ENCODE measurements around the gene EEA1. TPM values are rescaled to one million over a fixed set of nuclear protein-coding genes. Genes with fewer than 3 reads are reported as not detected.

EEA1 gene
- total RNA-seq, 4 donors from 2014 or later: 11.6 to 25.4 (median 21.7) TPM

DNA sequence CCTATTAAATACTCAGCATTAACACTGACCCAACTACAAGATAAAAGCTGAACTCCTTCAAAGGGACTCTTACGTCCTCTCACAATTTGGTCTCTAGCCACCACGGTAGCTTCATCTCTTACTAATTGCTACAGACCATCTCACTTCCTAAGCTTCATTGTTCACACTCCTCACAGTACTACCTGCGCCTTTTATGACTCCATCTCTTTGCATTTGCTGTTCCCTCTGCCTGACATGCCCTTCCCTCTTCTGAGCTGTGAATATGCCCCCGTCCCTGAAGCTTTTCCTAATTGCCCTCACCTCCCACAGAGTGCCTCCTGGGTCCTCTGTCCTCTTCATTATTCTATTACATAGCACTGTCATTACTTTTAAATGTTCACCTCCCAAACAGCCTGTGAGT is 2.5 kb downstream of the EEA1 start:
- Histone ChIP-seq H3K27me3 (no peaks in the 10 kb centered on the region), H3K4me1 (peaks cover 20 to 45% (median 24%) of the 10 kb centered on the region in 4 donors), H3K36me3 (no peaks in the 10 kb centered on the region), H3K27ac (peak overlapping the region; percentile 99 to 100 (median 100)), H3K9me3 (no peaks in the 10 kb centered on the region), H3K4me3 (no peak overlapping the region)
- DNase-seq: no peak
- 65 to 82% methylated on average over 4 of the region's 4 CpGs for WGBS, 2 donors (ENCODE audit: low coverage in 1 of 2)
- no peak for TF ChIP-seq EP300 (IDR thresholded peaks at IDR 0.05; ENCODE audit: low read depth)
- in situ Hi-C loops (cut with MboI; ENCODE audit: low pct_ligation_motif_present in 1 of 4, low pct_unique_long_range_greater_than_20kb in 1 of 4, low sequenced_read_pairs in 3 of 4): no loop called here
- intact Hi-C loops (cut with DNase I; ENCODE audit: low total_unique reads): no loop called here

DNA sequence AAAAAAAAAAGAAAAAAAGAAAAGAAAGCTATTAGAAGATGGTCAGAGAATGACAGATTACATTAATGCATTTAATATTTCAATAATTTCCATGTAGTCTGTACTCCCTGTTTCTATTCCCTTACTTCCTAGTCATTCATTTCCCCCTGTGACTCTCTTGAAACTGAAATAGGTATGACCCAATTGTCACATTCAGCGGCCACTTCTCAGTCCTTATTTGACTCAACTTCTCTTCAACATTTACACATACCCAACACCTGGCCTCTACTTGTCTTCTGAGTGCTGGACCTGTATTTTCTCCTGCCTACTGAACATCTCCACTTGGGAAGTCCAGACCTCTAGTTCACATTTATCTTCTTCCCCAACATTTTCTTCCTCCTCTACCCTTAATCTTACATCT is 7.2 kb downstream of the EEA1 start:
- 68 to 71% methylated on average over 1 of the region's 1 CpG for WGBS, 2 donors (ENCODE audit: low coverage in 1 of 2)
- H3K27me3 ChIP-seq: no peaks in the 10 kb centered on the region
- DNase-seq: no peak
- H3K36me3 ChIP-seq: no peaks in the 10 kb centered on the region
- TF ChIP-seq POLR2A (IDR thresholded peaks at IDR 0.05): no peak
- TF ChIP-seq, protein P1, sequence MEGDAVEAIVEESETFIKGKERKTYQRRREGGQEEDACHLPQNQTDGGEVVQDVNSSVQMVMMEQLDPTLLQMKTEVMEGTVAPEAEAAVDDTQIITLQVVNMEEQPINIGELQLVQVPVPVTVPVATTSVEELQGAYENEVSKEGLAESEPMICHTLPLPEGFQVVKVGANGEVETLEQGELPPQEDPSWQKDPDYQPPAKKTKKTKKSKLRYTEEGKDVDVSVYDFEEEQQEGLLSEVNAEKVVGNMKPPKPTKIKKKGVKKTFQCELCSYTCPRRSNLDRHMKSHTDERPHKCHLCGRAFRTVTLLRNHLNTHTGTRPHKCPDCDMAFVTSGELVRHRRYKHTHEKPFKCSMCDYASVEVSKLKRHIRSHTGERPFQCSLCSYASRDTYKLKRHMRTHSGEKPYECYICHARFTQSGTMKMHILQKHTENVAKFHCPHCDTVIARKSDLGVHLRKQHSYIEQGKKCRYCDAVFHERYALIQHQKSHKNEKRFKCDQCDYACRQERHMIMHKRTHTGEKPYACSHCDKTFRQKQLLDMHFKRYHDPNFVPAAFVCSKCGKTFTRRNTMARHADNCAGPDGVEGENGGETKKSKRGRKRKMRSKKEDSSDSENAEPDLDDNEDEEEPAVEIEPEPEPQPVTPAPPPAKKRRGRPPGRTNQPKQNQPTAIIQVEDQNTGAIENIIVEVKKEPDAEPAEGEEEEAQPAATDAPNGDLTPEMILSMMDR (IDR thresholded peaks at IDR 0.05): no peak
- no peak for TF ChIP-seq EP300 (IDR thresholded peaks at IDR 0.05; ENCODE audit: low read depth)
- TF ChIP-seq POLR2AphosphoS5 (IDR thresholded peaks at IDR 0.05): no peak
- H3K9me3 ChIP-seq: no peaks in the 10 kb centered on the region
- in situ Hi-C loops (cut with MboI; ENCODE audit: low pct_ligation_motif_present in 1 of 4, low pct_unique_long_range_greater_than_20kb in 1 of 4, low sequenced_read_pairs in 3 of 4): no loop called here
- no peak overlapping the region for H3K27ac ChIP-seq
- no peak overlapping the region for H3K4me3 ChIP-seq
- intact Hi-C loops (cut with DNase I; ENCODE audit: low total_unique reads): no loop called here
- peaks cover 5 to 19% (median 9%) of the 10 kb centered on the region in 4 donors for H3K4me1 ChIP-seq

DNA sequence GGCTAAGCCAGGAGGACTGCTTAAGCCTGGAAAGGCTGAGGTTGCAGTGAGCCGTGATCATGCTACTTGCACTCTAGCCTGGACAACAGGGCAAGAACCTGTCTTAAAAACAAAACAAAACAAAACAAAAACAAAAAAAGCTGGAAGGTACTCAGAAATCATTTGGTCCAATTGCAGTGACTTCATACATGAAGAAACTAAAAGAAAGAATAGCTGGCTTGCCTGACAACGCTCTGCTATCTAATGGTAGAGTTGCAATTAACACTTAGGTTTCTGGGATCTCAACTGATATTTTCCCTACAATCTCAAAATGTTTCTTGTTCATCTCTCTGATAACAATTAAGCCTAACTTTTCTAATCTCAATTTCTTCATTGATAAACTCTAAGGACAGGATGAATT is 13.7 kb downstream of the EEA1 start:
- TF ChIP-seq EP300 (IDR thresholded peaks at IDR 0.05; ENCODE audit: low read depth): no peak
- no peak for TF ChIP-seq POLR2AphosphoS5 (IDR thresholded peaks at IDR 0.05)
- TF ChIP-seq POLR2A (IDR thresholded peaks at IDR 0.05): no peak
- TF ChIP-seq, protein P1 (IDR thresholded peaks at IDR 0.05): no peak
- in situ Hi-C loops (cut with MboI; ENCODE audit: low pct_ligation_motif_present in 1 of 4, low pct_unique_long_range_greater_than_20kb in 1 of 4, low sequenced_read_pairs in 3 of 4) (no loop called here), intact Hi-C loops (cut with DNase I; ENCODE audit: low total_unique reads) (no loop called here)
- DNase-seq: no peak
- no peaks in the 10 kb centered on the region for H3K27me3 ChIP-seq
- no peak overlapping the region for H3K4me3 ChIP-seq
- H3K27ac ChIP-seq: no peak overlapping the region
- no peaks in the 10 kb centered on the region for H3K36me3 ChIP-seq
- WGBS, 2 donors (ENCODE audit: low coverage in 1 of 2): 84 to 86% methylated on average over 2 of the region's 2 CpGs
- H3K9me3 ChIP-seq: no peaks in the 10 kb centered on the region
- peaks cover 0 to 15% (median 8%) of the 10 kb centered on the region in 4 donors for H3K4me1 ChIP-seq

DNA sequence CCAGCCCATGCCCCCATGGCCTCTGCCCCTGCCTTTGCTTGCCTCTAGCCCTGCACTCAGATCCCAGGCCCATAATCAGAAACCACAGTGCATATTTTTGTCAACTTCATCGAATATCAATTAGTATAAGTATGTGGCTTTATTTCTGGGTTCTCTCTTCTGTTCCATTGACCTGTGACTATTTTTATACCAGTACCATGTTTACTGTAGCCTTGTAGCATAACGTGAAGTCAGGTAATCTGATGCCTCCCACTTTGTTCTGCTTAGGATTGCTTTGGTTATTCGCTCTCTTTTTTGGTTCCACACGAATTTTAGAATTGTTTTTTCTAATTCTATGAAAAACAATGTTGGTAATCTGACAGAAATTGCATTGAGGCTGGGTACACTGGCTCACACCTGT is 14.9 kb downstream of the EEA1 start:
- Histone ChIP-seq H3K27me3 (no peaks in the 10 kb centered on the region), H3K36me3 (no peaks in the 10 kb centered on the region), H3K4me1 (peaks cover 0 to 15% (median 8%) of the 10 kb centered on the region in 4 donors), H3K9me3 (no peaks in the 10 kb centered on the region), H3K27ac (no peak overlapping the region), H3K4me3 (no peak overlapping the region)
- in situ Hi-C loops (cut with MboI; ENCODE audit: low pct_ligation_motif_present in 1 of 4, low pct_unique_long_range_greater_than_20kb in 1 of 4, low sequenced_read_pairs in 3 of 4): no loop called here
- TF ChIP-seq EP300 (IDR thresholded peaks at IDR 0.05; ENCODE audit: low read depth) (no peak), POLR2A (IDR thresholded peaks at IDR 0.05) (no peak), POLR2AphosphoS5 (IDR thresholded peaks at IDR 0.05) (no peak)
- TF ChIP-seq, protein P1 (IDR thresholded peaks at IDR 0.05): no peak
- WGBS, 2 donors (ENCODE audit: low coverage in 1 of 2): 85 to 95% methylated on average over 4 of the region's 4 CpGs
- intact Hi-C loops (cut with DNase I; ENCODE audit: low total_unique reads): no loop called here
- no peak for DNase-seq

DNA sequence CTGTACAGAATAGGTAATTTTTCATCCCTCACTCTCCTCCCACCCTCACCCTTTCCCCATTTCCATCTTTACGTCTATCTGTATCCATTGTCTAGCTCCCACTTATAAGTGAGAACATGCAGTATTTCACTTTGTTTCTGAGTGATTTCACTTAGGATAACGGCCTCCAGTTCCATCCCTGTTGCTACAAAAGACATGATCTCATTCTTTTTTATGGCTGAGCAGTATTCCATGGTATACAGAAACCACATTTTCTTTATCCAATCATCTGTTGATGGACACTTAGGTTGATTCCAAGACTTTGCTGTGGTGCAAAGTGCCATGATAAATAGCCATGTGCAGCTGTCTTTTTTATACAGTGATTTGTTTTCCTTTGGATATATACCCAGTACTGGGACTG is 16.4 kb downstream of the EEA1 start:
- 83 to 100% methylated on average over 1 to 2 of the region's 2 CpGs for WGBS, 2 donors (ENCODE audit: low coverage in 1 of 2)
- no peaks in the 10 kb centered on the region for H3K36me3 ChIP-seq
- H3K4me3 ChIP-seq: no peak overlapping the region
- H3K27me3 ChIP-seq: no peaks in the 10 kb centered on the region
- in situ Hi-C loops (cut with MboI; ENCODE audit: low pct_ligation_motif_present in 1 of 4, low pct_unique_long_range_greater_than_20kb in 1 of 4, low sequenced_read_pairs in 3 of 4): no loop called here
- no peak for DNase-seq
- intact Hi-C loops (cut with DNase I; ENCODE audit: low total_unique reads): no loop called here
- TF ChIP-seq, protein P1 (IDR thresholded peaks at IDR 0.05): no peak
- TF ChIP-seq POLR2A (IDR thresholded peaks at IDR 0.05): no peak
- TF ChIP-seq EP300 (IDR thresholded peaks at IDR 0.05; ENCODE audit: low read depth): no peak
- no peak for TF ChIP-seq POLR2AphosphoS5 (IDR thresholded peaks at IDR 0.05)
- no peaks in the 10 kb centered on the region for H3K9me3 ChIP-seq
- H3K4me1 ChIP-seq: peaks cover 0 to 18% (median 8%) of the 10 kb centered on the region in 4 donors
- H3K27ac ChIP-seq: peak overlapping the region in 1 of 4 donors; percentile 13

Data from transverse colon (tissue), 4 donors.